Ammon's horn (tissue), 1 donor: ENCODE measurements around the gene RFX1.
"Not testable (repeated sequence)": the region's sequence is repeated elsewhere in the genome, so short reads cannot be mapped to it uniquely, and the experiment has no call there.

Experiments used
- DNase-seq: peaks from one replicate; pipeline ENCODE4 v3.0.0-alpha.2; 2016; ENCODE audit warnings: low spot score

Gene RFX1

DNA sequence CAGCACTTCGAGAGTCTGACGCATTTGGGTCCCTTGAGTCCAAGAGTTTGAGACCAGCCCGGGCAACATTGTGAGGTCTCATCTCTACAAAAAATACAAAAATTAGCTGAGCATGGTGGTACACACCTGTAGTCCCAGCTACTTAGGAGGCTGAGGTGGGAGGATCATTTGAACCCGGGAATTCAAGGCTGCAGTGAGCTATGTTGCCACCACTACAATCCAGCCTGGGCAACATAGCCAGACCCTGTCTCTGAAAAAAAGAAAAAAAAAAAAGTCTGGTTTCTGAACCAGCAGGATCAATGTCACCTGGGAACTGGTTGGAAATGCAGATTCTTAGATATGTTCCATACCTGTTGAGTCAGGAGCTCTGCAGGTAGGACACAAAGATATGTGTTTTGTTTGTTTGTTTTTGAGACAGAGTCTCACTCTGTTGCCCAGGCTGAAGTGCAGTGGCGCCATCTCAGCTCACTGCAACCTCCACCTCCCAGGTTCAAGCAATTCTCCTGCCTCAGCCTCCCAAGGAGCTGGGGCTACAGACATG, 20.6 kb upstream of the RFX1 start:
- not testable (repeated sequence) for DNase-seq

DNA sequence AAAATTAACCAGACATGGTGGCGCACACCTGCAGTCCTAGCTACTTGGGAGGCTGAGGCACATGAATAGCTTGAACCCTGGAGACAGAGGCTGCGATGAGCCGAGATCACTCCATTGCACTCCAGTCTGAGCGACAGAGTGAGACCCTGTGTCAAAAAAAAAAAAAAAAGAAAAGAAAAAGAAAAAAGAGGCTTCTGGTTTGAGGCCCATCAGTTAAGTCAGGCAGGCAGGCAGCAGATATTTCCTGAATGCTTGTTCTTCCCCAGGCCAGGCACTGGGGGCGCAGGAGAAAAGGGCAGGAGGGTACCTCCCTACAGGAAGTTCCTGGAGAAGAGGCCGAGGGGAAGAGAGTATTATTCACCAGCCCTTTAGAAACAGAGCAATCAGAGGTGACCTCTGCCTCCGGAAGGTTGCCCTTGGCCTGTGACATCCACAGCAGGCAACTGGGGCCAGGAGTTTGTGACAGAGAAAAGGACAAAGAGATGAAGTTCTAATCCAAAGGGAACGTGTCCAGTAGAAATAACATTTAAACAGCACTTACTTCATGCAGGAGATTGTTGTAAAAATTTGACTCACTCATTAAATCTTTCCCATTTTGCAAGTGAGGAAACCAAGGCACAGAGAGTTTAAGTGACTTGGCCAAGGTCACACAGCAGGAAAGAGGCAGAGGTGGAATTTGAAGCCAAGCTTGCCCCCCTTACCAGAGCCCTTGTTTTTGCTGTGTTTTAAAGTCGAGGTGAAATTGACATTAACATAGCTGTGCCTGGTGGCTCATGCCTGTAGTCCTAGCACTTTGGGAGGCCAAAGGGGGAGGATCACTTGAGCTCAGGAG, 17.5 kb upstream of the RFX1 start:
- peak; percentile 29 for DNase-seq

DNA sequence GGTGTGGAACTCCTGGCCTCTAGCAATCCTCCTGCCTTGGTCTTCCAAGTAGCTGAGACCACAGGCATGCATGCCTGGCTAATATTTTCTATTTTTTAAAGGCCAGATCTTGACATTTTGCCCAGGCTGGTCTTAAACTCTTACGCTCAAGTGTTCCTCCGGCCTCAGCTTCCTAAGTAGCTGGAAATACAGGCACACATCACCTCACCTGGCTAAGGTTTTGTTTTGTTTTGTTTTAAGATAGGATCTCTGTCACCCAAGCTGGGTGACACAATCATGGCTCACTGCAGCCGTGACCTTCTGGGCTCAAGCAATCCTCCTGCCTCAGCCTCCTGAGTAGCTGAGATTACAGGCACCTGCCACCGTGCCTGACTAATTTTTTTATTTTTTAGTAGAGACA, 16.3 kb upstream of the RFX1 start:
- DNase-seq, result no peak

DNA sequence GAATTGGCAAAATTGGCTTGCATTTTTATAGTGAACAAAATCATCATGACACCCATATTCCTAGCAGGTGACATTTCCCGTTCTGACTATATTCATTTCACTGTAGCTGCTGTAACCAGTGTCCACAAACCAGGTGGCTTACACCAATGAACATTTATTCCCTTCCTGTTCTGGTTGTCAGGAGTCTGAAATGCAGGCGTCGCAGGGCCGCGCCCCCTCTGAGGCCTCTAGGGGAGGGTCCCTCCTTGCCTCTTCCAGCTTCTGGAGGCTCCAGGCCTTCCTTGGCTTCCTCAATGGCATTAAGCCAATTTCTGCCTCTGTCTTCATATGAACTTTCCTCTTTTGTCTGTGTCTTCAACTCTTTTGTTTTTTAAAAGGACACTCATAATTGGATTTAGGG, 15.4 kb upstream of the RFX1 start:
- no peak for DNase-seq

DNA sequence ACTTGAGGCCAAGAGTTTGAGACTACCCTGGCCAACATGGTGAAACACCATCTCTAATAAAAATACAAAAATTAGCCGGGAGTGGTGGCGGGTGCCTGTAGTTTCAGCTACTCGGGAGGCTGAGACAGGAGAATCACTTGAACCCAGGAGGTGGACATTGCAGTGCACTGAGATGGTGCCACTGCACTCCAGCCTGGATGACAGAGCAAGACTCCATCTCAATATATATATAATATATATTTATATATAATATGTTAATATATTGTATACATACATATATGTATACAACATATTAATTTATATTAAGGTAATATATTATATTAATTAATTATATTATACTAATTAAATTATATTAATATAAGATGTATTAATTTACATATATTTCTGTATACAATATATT, 13.6 kb upstream of the RFX1 start:
- not testable (repeated sequence) for DNase-seq

DNA sequence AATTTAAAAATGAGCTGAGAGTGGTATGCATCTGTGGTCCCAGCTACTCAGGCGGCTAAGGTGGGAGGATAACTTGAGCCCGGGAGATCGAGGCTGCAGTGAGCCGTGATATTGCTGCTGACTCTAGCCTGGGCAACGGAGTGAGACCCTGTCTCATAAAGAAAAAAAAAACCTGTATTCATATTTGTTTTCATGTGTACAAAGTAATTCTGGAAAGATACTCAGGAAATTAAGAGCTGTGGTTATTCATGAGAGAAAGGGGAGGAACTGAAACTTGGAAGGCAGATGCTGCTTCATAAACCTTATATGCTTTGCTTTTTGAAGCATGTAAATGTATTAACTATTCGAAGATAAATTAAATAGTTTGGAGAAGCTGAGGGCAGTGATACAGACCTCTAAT, 13.0 kb upstream of the RFX1 start:
- DNase-seq, result no peak

DNA sequence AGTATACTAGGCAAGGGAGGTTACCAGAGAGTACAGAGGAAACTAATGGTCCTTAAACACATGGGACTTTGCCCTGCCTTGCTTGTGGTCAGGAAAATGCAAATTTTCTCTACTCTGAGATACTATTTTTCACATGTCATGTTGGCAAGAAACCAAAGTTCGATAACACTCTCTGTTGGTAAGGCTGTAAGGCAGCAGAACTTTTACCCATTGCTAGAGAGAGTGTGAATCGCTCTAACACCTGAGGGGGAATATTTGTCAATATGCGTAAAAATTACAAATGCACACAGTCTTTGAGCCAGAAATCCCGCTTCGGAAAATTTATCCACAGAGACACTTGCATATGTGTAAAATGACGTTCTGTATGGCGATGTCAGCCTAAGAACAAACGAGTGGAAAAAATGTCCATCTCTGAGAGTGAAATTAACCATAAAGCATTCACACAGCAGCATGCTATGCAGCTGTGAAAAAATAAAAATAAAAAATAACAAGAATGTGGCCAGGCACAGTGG, 9.5 kb upstream of the RFX1 start:
- no peak for DNase-seq

DNA sequence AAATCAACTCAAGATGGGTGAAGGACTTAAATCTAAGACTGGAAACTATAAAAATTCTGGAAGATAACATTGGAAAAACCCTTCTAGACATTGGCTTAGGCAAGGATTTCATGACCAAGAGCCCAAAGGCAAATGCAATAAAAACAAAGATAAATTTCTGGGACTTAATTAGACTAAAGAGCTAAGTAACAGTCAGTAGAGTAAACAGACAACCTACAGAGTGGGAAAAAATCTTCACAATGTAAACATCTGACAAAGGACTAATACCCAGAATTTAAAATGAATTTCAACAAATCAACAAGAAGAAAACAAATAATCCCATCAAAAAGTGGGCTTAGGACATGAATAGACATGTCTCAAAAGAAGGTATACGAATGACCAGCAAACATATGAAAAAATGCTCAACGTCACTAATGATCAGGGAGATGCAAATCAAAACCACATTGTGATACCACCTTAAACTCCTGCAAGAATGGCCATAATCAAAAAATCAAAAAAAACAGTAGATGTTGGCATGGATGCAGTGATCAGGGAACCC, 6.3 kb upstream of the RFX1 start:
- DNase-seq, result no peak

DNA sequence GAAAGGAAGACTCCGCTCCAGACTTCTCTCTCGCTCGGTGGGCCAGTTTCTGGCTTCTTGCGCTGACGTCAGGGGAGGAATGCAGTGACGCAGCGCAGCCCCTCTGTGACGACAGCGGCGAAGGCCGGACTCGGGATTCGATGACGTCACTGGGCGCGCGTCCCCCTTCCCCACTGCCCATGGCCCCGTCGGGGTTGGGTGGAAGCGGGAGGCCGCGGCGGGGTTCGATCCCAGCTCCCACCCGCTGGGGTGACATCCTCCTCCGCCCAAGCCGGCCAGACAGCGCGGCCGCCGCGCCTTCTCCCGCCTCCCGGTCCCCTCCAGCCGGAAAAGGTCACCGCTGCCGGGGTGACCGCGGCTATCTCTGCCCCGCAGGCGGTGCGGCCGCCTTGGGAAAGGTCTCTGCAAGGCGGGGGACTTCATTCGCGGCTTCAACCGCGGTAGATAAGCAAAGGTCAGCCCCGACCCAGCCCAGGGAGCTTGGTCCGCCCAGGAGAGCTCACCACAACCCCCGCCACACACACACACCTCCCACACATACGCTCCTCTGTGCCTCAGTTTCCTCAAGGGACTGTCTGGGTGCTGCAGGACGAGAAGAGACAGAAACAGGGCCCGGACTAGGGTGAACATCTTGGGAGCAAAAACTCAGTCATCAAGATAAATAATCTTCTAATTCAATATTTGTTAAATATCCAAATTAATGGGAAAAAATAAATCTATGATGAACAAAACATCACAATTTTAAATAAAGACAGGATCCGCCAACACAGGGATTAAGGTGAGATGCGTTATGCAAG, 844 bp upstream of the RFX1 start:
- DNase-seq, result no peak

DNA sequence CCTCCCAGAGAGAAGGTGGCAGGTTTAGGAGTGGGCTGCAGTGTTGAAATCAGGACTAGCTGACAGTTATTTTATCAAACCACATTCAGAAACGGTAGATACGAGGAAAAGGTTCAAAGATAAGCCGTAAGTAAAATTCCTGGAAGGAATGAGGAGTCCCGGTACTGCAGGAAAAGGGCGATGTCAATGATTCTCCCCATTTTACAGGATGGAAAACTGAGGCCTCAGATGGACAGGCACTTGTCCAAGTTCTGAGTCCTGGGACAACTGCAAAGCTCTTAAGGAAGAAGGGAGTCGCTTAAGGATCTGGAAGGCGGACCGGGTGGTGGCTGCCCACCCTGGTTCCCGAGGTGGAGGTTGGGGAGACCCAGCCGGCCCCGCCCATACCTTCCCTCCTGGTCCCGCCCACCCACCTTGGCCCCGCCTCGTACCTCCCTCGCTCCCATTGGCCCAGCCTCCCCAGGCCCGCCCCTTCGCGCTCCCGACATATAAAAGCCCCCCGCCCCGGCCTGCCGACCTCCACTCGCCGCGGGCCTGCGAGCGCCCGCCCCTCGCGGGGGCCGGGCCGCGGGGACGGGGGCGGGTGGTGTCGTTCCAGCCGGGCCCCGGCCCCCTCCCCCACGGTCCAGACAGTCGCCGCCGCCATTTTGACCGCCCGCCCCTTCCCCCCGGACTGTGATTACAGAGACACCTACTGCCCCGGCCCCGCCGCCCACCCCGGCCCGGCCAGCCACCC, 603 bp downstream of the RFX1 start:
- peak; percentile 85 for DNase-seq

DNA sequence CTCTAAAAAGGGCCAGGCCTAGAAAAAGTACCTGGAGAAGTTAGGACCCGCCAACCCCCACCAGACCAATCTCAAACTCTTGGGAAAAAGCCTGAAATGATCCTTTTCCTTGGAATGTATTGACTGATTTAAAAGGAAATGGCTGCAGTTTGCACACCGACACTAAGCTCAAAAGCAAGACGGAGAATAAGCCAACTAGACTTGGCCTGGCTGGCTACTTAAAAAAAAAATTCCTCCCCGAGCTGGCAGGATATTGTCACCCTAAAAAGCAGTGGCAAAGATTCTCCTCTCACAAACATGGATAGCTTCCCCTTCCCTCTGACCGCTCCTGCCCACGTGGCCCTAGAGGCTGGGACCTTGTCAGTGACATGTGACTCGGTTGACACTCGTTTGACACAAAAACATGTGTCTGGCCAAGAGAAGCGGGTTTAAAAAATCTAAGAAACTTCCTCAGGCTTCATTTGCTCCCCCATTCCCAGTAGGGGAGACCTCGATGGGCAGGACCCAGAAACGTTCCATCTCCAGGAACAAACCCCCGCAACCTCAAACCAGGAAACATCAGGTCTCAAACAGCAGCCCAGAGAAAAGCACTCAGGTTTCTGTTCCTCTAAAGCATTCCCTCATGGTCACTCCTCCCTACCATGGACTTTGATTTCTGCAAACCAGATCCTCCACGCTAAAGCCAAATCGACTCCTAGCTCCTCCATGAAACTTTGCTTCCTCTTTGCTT, 1.3 kb downstream of the RFX1 start:
- peak; percentile 83 for DNase-seq

DNA sequence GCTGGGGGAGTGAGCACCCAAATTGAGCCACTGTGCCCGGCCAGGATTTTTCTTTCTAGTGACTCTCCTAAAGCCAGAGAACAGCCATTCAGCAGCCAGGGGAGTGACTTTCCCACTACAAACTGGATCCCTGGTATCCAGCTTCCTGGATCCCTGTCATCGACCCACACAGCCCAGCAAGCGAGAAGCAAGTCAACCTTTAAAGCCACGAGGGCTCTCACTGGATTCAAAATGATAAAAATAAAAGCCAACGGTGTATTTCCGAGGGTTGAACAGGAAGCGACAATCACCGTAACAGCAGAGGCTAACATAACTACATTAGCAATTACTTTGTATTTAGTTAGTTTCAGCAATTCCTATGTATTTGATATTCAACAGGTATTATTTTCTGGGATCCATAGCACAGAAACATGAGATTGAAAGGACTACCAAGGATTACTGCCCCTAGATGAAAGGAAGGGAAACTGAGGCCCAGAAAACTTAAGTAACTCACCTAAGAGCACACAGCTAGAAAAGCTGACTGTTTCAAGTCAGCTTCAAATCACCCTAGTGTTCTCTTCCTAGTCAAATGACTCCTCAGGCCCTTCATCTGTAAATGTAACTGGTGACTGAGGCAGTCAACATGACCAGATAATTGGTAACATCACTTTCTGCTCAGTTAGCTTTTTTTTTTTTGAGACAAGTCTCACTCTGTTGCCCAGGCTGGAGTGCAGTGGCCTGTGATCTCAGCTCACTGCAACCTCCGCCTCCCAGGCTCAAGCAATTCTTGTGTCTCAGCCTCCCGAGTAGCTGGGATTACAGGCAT, 2.7 kb downstream of the RFX1 start:
- no peak for DNase-seq

DNA sequence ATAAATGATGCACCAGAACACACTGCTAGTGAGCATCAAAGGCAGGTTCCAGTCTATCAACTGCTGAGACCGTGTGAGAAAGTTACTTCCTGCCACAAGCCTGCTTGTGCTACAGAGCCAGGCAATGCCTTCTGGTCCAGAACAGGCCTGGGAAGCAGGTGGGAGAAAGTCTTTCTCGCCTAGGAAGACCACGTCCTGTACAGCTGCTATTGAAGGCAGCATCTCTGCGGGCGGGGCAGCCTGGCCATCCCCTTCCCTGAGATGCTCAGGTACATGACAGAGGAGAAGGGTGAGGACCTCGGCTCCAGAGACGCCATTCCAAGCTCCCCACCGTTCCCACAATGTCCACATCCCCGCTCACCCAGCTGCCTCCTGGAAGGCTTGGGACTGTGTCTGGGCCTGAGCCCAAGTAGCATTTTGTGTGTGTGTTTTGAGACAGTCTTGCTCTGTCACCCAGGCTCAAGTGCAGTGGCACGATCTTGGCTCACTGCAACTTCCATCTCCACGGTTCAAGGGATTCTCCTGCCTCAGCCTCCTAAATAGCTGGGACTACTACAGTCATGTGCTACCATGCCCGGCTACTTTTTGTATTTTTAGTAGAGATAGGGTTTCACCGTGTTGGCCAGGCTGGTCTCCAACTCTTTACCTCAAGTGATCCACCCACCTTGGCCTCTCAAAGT, 3.4 kb downstream of the RFX1 start:
- no peak for DNase-seq

DNA sequence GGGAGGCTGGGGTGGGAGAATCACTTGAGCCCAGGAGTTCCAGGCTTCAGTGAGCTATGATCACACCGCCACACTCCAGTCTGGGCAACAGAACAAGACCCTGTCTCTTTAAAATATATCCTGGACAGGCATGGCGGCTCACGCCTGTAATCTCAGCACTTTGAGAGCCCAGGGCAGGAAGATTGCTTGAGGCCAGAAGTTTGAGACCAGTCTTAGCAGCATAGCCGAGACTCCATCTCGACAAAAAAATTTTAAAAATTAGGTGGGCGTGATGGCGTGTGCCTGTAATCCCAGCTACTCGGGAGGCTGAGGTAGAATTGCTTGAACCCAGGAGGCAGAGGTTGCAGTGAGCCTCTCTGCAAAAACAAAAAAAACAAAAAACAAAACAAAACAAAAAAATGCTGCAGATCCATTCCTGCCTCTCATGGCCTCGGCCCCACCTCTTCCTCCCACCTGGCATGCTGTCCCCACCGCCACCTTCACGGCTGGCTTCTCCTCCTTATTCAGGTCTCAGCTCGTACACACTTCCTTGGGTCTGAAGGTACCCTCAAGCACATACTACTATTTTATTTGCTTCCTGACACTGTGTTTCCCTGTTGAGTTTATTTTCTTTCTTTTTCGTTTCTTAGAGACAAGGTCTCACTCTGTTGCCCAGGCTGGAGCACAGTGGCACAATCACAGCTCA, 5.3 kb downstream of the RFX1 start:
- no peak for DNase-seq

DNA sequence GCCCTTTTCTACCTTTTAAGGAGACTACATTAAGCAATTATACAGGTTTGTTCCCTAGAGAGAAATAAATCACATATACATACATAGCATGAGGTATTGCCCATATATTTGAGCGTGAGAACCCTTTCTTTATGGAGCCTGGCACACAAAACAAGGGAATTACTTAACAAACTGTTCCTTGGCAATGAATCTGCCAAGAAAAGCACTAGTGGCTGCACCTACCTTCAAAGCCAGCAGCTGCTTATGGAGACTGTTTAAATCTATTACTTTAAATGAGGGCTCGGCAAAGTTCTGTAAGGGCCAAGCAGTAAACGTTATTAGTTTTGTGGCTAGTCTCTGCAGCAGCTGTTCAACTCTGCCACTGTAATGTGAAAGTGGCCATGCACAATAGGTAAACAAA, 7.0 kb downstream of the RFX1 start:
- DNase-seq, result no peak

DNA sequence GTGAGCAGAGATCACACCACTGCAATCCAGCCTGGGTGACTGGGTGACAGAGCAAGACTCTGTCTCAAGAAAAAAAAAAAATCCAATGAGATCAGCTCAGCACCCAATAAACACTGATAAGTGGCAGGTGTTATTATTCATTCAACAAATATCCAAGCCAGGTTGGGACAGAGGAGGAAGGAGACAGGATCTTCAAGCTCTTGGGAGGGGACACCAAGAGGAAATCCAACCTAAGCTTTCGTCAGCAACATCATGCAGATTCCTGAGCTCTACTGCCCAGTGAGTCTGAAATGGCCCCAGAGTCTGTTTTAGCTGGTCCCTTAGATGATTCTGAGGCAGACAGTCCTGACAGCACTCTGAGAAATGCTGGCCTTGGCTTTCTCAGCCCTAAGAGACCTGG, 7.7 kb downstream of the RFX1 start:
- no peak for DNase-seq

DNA sequence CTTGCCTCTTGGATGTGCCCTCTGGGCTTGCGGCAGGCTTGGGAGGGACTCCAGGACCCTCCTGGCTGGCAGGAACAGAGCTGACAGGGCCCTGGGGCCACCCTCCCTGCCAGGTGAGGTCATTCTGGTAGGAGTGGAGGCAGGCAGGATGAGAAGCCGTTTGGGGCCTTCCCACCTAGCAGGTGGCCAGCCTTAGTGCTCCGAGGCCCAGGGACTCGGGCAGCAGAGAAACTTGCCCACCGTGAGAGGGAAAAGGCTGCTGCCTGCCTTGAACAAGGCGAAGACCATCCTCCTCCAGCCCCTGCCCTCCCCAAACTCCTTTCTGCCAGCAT, 8.5 kb downstream of the RFX1 start:
- no peak for DNase-seq

DNA sequence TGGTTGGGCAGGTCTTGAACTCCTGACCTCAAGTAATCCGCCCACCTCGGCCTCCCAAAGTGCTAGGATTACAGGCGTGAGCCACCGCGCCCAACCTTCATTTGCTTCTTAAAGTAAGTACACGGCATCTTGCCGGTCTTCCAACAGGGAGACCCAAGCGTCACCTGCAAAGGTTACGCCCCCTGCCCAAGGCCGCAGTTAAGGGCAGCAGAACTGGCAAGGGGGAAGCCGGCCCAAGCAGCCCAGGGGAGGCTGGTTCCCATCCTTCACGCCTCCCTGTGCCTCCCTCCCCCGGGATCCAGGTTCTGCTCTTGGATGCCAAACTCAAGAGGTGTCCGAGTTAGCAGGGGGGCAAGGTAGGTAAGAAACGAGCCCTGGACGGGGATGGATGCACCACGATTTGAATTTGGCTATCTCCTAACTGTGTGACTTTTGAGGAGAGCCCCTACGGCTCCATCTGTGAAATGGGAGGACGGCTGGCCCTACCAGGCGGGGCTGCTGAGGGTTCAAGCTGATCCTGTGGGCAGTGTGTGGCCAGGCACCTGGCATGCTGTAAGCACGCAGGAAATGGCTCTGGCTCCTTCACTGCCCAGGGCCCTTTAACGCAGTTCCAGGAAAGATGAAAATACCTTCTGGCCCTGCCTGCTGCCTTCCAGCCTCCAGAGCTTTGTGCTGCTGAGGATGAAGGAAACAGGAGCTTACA, 9.0 kb downstream of the RFX1 start:
- DNase-seq, result no peak
